A549 (cell line): ENCODE measurements around the gene RAD54L.

Experiments
- CTCF ChIP-seq: fragments of >200 bp; sonication (Bioruptor Twin); formaldehyde crosslinking; IDR thresholded peaks from 3 replicates; pipeline ENCODE4 v1.5.1; 2016
- HOXB5 ChIP-seq: fragments of 250-450 bp; sonication (Bioruptor Pico); IDR thresholded peaks from 2 replicates; pipeline ENCODE4 v1.5.0; 2020; ENCODE audit warnings: mild to moderate bottlenecking, moderate library complexity
- REST ChIP-seq: fragments of 200-600 bp; sonication (generic); IDR thresholded peaks from 2 replicates; pipeline ENCODE4 v1.6.1; 2016; ENCODE audit warnings: antibody characterized with exemption, mild to moderate bottlenecking, moderate library complexity
- RFX5 ChIP-seq: fragments of 450-650 bp; IDR thresholded peaks from 2 replicates; pipeline ENCODE4 v1.7.1; 2014; ENCODE audit warnings: antibody characterized with exemption, mild to moderate bottlenecking, moderate library complexity

GRCh38 chr1:46275030-46275337 lies 27.4 kb downstream of the RAD54L start:
- TF ChIP-seq CTCF: no peak
- no peak for TF ChIP-seq RFX5
- no peak for TF ChIP-seq REST
- TF ChIP-seq HOXB5 (CRISPR knock-in tag): no peak
